Stimulated activated CD8-positive, alpha-beta memory T cell treated with anti-CD3 and anti-CD28 coated beads, Interleukin-2, amount 100 ng/mL, for 48 hours (primary cell): ENCODE results near the gene KIF16B.
"Not testable (repeated sequence)": the region's sequence is repeated elsewhere in the genome, so short reads cannot be mapped to it uniquely, and the experiment has no call there.

Experiments used
- DNase-seq, 2 donors: peaks; one replicate each; pipeline ENCODE4 v3.0.0-alpha.2; 2020; ENCODE audit warnings: low read depth in 2 of 2

KIF16B gene

GRCh38 chr20:16257813-16258430 lies 315.3 kb downstream of the KIF16B start:
- DNase-seq: no peak

GRCh38 chr20:16257021-16257420 lies 316.2 kb downstream of the KIF16B start:
- DNase-seq: no peak

GRCh38 chr20:16246870-16247269 lies 326.4 kb downstream of the KIF16B start:
- no peak for DNase-seq

GRCh38 chr20:16246291-16246690 lies 327.0 kb downstream of the KIF16B start:
- no peak for DNase-seq

- no peak for DNase-seq
Measured at GRCh38 chr20:16245879-16246278, 327.4 kb downstream of the KIF16B start.

GRCh38 chr20:16244892-16245291 lies 328.4 kb downstream of the KIF16B start:
- no peak for DNase-seq

GRCh38 chr20:16243470-16243869 lies 329.8 kb downstream of the KIF16B start:
- no peak for DNase-seq

GRCh38 chr20:16241911-16242310 lies 331.3 kb downstream of the KIF16B start:
- no peak for DNase-seq

GRCh38 chr20:16240355-16240754 lies 332.9 kb downstream of the KIF16B start:
- DNase-seq: no peak

- no peak for DNase-seq
Measured at GRCh38 chr20:16236589-16237241, 336.5 kb downstream of the KIF16B start.

- no peak for DNase-seq
Measured at GRCh38 chr20:16230402-16230801, 342.8 kb downstream of the KIF16B start.

- no peak for DNase-seq
Measured at GRCh38 chr20:16229813-16230212, 343.4 kb downstream of the KIF16B start.

GRCh38 chr20:16228722-16229121 lies 344.5 kb downstream of the KIF16B start:
- DNase-seq: no peak

- not testable (repeated sequence) for DNase-seq
Measured at GRCh38 chr20:16226961-16227360, 346.3 kb downstream of the KIF16B start.

GRCh38 chr20:16224836-16225235 lies 348.4 kb downstream of the KIF16B start:
- no peak for DNase-seq

GRCh38 chr20:16222859-16223411 lies 350.3 kb downstream of the KIF16B start:
- no peak for DNase-seq
